Liver (tissue), 3 donors: ENCODE results near the gene DNAH7.

Experiments used
- TF ChIP-seq, protein P1 (sequence below): fragments of 150-350 bp; IDR thresholded peaks from 2 replicates; pipeline ENCODE4 v1.5.1; 2017; ENCODE audit warnings: improper control_type of control experiment, low read depth, low read length; ENCODE audit not compliant: missing input control
- TF ChIP-seq, protein P2 (sequence below): IDR thresholded peaks from 2 replicates; pipeline ENCODE4 v1.6.1; 2016; ENCODE audit warnings: antibody characterized with exemption
- TF ChIP-seq, protein P3 (sequence below): IDR thresholded peaks from 2 replicates; pipeline ENCODE4 v1.6.1; 2016; ENCODE audit warnings: antibody characterized with exemption
- donor health status: healthy.
- donor health status: healthy.

DNA sequence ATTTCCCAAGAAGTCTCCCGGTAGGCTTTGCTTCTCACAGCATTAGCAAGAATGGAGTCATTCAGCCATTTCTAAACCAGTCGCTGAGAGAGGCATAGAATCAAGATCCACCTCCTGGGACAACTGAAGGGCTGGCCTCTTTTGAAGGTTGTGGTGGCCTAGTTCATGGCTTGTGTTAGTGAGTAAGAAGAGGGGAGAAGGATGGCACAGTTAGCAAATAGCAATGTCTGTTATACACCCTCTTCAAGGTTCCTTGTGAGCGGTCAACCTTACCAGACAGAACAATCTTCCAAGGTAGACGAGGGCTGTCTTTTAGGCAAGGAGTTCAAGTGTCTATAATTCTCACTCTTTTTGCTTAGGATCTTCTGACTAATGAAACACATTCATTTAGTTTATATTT, 35.4 kb upstream of the DNAH7 start:
- TF ChIP-seq, protein P1, sequence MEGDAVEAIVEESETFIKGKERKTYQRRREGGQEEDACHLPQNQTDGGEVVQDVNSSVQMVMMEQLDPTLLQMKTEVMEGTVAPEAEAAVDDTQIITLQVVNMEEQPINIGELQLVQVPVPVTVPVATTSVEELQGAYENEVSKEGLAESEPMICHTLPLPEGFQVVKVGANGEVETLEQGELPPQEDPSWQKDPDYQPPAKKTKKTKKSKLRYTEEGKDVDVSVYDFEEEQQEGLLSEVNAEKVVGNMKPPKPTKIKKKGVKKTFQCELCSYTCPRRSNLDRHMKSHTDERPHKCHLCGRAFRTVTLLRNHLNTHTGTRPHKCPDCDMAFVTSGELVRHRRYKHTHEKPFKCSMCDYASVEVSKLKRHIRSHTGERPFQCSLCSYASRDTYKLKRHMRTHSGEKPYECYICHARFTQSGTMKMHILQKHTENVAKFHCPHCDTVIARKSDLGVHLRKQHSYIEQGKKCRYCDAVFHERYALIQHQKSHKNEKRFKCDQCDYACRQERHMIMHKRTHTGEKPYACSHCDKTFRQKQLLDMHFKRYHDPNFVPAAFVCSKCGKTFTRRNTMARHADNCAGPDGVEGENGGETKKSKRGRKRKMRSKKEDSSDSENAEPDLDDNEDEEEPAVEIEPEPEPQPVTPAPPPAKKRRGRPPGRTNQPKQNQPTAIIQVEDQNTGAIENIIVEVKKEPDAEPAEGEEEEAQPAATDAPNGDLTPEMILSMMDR = no peak
- TF ChIP-seq, protein P2, sequence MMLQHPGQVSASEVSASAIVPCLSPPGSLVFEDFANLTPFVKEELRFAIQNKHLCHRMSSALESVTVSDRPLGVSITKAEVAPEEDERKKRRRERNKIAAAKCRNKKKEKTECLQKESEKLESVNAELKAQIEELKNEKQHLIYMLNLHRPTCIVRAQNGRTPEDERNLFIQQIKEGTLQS = no peak
- TF ChIP-seq, protein P3, sequence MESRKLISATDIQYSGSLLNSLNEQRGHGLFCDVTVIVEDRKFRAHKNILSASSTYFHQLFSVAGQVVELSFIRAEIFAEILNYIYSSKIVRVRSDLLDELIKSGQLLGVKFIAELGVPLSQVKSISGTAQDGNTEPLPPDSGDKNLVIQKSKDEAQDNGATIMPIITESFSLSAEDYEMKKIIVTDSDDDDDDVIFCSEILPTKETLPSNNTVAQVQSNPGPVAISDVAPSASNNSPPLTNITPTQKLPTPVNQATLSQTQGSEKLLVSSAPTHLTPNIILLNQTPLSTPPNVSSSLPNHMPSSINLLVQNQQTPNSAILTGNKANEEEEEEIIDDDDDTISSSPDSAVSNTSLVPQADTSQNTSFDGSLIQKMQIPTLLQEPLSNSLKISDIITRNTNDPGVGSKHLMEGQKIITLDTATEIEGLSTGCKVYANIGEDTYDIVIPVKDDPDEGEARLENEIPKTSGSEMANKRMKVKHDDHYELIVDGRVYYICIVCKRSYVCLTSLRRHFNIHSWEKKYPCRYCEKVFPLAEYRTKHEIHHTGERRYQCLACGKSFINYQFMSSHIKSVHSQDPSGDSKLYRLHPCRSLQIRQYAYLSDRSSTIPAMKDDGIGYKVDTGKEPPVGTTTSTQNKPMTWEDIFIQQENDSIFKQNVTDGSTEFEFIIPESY = no peak
